DND-41 (cell line): Measurements from ENCODE around the gene PTPRK.

ENCODE experiments used
- CTCF ChIP-seq: IDR thresholded peaks from 2 replicates; pipeline ENCODE4 v1.5.1; 2012; ENCODE audit warnings: borderline replicate concordance, low read length, moderate library complexity, mild to moderate bottlenecking; ENCODE audit not compliant: poor library complexity, severe bottlenecking; ENCODE audit errors: extremely low read depth
- EZH2 ChIP-seq: IDR thresholded peaks from 3 replicates; pipeline ENCODE4 v1.6.1; 2012; ENCODE audit warnings: borderline replicate concordance, low read depth, mild to moderate bottlenecking, moderate library complexity, low read length, inconsistent platforms; ENCODE audit not compliant: severe bottlenecking

- TF ChIP-seq CTCF (no peak), EZH2 (no peak)
Measured at GRCh38 chr6:128208078-128208477, 312.3 kb downstream of the PTPRK start.
